ENCODE data around the gene SPC24.
"Not testable (repeated sequence)": the region's sequence is repeated elsewhere in the genome, so short reads cannot be mapped to it uniquely, and the experiment has no call there.

SPC24 gene

DNA sequence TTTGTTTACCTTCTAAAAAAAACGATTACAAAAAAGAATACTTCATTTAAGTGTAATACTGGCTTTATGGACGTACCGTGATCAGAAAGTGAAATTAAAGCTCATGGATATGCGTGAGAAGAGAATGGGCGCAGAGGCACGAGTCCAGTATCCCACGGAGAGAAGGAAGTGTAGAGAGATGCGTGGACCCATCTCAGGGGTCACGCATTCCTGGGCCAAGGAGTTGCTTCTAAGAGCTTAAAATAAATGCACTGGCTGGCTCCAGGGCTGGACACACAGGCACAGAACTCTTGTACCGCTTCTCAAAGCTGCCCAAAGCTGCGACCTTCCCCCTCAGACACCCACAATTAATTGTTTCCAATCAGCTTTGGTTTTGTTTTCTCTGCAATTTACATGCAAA, 8.7 kb upstream of the SPC24 start:
- no peak for DNase-seq

GRCh38 chr19:11160440-11160768, 4.8 kb upstream of the SPC24 start:
- not testable (repeated sequence) for DNase-seq

DNA sequence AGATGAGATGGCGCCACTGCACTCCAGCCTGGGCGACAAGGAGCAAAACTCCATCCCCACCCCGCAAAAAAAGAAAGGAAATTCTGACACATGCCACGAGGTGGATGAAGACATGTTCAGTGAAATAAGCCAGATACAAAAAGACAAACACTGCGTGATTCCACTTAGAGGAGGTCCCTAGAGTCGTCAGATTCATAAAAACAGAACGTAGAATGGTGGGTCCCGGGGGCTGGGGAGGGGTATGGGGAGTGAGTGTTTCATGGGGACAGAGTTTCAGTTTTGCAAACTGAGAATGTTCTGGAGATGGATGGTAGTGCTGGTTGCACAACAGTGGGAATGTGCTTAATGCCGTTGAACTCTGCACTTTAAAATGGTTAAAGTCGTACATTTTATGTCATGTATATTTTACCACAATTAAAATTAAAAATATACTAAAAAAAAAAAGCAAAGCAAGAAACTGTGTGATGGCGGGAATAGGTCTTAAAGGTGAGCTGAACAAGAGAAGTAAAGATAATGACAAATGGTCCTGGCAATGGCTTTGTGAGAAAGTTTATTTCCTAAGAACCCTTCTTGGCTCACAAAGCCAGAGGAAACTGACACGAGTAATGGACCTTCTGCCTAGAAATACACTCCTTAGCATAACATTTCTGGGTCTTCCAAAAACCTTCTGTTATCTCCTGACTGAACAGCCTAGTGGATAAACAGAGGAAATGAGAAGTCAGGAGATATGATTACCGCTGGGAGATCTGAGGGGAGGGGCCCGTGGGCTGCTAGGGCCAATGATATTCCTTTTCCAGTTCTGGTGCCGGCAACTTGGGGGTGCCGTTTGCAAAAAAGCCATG, 4.2 kb upstream of the SPC24 start:
- DNase-seq = no peak

DNA sequence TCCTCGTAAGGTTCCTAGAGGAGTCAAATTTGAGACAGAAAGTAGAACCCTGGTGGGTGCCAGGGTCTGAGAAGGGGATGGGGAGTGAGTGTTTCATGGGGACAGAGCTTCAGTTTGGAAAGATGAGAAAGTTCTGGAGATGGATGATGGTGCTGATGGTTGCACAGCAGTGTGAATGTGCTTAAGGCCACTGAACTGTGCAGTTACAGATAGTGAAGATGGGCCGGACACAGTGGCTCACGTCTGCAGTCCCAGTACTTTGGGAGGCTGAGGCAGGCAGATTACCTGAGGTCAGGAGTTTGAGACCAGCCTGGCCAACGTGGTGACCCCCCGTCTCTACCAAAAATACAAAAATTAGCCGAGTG, 917 bp downstream of the SPC24 start:
- DNase-seq = no peak

GRCh38 chr19:11152318-11153062, 3.1 kb downstream of the SPC24 start:
- no peak for DNase-seq

DNA sequence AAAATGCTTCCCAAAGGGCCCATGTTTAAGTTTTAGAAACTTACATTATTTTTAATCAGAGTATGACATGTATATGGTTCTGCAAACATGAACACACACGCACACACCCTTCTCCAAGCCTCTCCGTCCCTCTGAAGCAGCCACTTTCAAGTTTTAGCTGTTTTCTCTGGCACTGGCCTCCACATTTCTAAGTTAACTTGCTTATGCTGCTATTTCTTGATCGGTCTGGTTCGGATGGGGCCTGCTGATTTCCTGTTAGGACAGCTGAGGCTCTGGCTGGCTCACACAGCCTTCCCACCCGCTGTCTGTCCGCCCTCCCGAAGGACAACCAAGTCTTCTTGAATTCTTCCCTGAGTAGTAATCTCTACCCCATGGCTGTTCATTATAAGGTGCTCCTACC, 4.4 kb downstream of the SPC24 start:
- no peak for DNase-seq

GRCh38 chr19:11148001-11148400, 7.6 kb downstream of the SPC24 start:
- no peak for DNase-seq

GRCh38 chr19:11145536-11145924, 10.1 kb downstream of the SPC24 start:
- DNase-seq = no peak

DNA sequence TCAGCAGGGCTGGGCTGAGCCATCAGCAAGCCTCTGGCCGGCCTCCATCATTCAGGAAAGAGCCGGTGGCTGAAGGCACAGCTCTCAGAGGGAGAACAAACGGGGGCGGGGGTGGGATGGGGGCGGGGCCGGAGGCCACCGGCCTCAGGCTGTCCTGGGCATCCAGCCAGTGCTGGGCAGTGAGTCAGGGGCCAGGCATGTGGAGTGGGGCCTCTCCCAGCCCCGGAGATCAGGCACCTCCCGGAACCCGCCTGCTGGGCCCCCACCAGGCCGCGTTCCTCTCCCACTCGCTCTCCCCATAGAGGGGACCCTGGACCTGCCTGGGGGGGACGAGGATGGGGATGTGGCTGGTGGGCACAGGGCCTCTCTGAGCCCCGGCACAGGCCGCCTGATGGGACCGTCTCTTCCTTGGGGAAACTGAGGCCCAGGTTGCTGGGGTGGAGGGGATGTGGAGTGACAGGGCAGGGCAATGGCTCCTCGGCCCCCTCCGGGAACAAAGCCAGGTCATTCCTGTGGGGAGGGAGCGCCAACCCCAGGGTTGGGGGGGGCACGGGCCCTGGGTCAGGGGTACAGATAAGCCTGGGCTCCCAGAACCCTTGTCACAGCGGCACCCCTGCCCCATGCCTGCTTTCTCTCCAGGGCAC, 12.9 kb downstream of the SPC24 start:
- no peak for DNase-seq

DNA sequence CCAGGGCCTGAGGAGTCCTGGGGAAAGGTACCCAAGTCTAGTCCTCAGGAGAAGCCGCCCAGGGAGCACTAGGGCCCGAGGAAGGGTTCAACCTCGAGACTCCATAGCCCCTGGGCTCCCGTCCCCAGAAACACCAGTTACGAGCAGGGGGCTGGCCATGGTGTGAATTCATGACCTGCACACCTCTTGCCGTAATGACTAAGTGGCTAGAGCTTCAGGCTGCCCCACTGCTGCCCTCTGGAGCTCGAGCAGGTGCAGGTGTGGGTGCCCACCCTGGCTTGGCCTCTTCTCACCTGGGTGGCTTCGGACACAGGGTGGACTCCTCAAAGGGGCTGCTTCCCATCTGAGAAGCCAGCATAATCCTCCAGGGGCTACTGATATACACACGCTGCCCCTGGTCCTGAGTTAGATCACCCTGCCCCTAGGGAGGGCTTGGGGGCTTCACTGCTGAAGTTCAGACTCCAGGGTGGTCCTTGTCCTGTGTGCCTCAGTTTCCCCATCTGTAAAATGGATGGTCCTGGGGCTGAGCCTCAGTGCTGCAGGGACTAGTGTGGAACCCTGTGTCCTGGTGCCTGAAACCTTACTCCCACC, 13.6 kb downstream of the SPC24 start:
- DNase-seq = no peak

- no peak for DNase-seq
These were observed 14.7 kb downstream of the SPC24 start for GRCh38 chr19:11140896-11141295.

- not testable (repeated sequence) for DNase-seq
These were observed 15.5 kb downstream of the SPC24 start for GRCh38 chr19:11140023-11140538.

- no peak for DNase-seq
These were observed 16.8 kb downstream of the SPC24 start for GRCh38 chr19:11138601-11139300.

GRCh38 chr19:11137542-11138384, 17.8 kb downstream of the SPC24 start:
- DNase-seq = peak; percentile 22

- no peak for DNase-seq
These were observed 19.0 kb downstream of the SPC24 start for GRCh38 chr19:11136400-11137101.

DNA sequence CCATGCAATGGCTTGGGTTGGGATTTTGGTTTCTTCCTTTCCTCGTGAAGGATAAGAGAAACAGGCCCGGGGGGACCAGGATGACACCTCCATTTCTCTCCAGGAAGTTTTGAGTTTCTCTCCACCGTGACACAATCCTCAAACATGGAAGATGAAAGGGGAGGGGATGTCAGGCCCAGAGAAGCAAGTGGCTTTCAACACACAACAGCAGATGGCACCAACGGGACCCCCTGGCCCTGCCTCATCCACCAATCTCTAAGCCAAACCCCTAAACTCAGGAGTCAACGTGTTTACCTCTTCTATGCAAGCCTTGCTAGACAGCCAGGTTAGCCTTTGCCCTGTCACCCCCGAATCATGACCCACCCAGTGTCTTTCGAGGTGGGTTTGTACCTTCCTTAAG, 24.1 kb downstream of the SPC24 start:
- no peak for DNase-seq

GRCh38 chr19:11130824-11131455, 24.6 kb downstream of the SPC24 start:
- peak; percentile 53 for DNase-seq

DNA sequence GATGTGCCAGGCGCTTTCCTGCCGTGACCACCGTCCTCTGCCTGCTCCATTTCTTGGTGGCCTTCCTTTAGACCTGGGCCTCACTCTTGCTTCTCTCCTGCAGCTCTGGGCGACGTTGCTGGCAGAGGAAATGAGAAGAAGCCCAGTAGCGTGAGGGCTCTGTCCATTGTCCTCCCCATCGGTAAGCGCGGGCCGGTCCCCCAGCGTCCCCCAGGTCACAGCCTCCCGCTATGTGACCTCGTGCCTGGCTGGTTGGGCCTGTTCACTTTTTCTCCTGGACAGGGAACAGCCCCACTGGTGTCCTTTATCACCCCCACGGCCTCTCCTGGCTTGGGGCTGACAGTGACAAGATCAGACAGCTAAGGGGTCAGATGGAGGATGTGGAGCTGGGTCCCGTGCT, 27.7 kb downstream of the SPC24 start:
- DNase-seq = no peak

DNA sequence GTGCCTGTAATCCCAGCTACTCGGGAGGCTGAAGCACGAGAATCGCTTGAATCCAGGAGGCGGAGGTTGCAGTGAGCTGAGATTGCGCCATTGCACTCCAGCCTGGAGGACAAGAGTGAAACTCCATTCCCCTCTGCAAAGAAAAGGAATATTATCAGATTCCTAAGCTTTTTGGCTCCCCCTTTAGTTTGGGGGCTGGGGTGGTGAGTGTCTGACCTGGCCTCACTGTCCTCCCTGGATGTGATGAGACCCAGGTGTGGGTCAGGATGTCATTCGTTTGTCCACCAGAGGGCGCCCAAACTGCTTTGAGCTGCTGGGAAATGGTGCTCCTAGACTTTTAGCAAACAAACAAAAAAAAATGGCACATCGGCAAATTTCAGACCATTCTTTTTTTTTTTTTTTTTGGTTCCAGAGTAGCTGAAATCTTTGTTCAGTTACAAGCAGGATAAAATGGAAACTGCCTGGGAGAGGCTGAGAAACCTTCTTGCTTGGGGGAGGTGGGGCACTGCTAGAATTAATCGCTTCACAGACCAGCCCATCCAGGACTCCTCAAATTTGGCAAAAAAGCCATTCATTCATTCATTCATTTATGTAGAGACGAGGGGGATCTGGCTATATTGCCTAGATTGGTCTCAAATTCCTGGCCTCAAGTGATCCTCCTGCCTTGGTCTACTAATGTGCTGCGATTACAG, 29.4 kb downstream of the SPC24 start:
- DNase-seq = peak; percentile 58

DNA sequence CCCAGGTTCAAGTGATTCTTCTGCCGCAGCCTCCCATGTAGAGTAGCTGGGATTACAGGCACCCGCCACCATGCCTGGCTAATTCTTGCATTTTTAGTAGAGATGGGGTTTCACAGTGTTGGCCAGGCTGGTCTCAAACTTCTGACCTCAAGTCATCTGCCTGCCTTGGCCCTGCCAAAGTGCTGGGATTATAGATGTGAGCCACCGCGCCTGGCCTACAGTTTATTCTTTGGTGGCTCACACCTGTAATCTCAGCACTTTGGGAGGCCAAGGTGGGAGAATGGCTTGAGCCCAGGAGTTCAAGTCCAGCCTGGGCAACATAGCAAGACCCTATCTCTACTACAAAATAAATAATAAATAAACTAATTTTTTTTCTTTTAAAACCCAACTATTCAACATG, 31.4 kb downstream of the SPC24 start:
- not testable (repeated sequence) for DNase-seq
